ENCODE results near the gene ZNF205. TPM values are rescaled to one million over a fixed set of nuclear protein-coding genes. Genes with fewer than 3 reads are reported as not detected.
"Not testable (repeated sequence)": the region's sequence is repeated elsewhere in the genome, so short reads cannot be mapped to it uniquely, and the experiment has no call there.

The ZNF205 gene
- total RNA-seq, 1 experiment from 2014 or later, result 17.0 TPM

- POLR2A ChIA-PET, result interaction anchor here (0.7 to 1.0 kb wide), 3 partner anchors 9 to 19 kb away, joined by 3 to 4 read pairs (median 4); no protein-coding TSS in a partner anchor
Observed at GRCh38 chr16:3166505-3166886, 54.1 kb downstream of the ZNF205 start.

DNA sequence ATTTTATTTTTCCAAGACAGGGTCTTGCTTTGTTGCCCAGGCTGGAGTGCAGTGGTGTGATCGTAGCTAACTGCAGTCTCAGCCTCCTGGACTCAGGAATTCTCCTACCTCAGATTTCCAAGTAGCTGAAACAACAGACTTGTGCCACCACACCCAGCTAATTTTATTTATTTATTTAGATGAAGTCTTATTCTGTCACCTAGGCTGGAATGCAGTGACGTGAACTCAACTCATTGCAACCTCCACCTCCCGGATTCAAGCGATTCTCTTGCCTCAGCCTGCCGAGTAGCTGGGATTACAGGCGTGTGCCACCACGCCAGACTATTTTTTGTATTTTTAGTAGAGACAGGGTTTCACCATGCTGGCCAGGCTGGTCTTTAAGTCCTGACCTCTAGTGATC, 56.3 kb downstream of the ZNF205 start:
- H3K9ac ChIP-seq (ENCODE audit: low read length); H4K20me1 ChIP-seq (ENCODE audit: insufficient read depth); H3K36me3 ChIP-seq (ENCODE audit: control insufficient read depth in 1 of 2, insufficient read depth in 2 of 2, low read length in 2 of 2); H3K79me2 ChIP-seq (ENCODE audit: insufficient read depth, low read length); H3K9me2 ChIP-seq (ENCODE audit: insufficient read depth); DNase-seq (ENCODE audit: low read depth, low spot score); H3K4me3 ChIP-seq (replicated peaks in 1 of 2; ENCODE audit: low read depth in 1 of 2, low read length in 2 of 2); H3K9me3 ChIP-seq (ENCODE audit: control insufficient read depth in 1 of 2, insufficient read depth in 1 of 2, low read depth in 1 of 2, low read length in 2 of 2); ATAC-seq; H2AFZ ChIP-seq (ENCODE audit: low read depth, low read length, poor library complexity, severe bottlenecking); H3K4me2 ChIP-seq (ENCODE audit: low read length); H3K27me3 ChIP-seq (ENCODE audit: insufficient read depth, low read length); H3K27ac ChIP-seq (ENCODE audit: low read depth, low read length); BruUV-seq (replicated peaks): not testable (repeated sequence)
- intact Hi-C loops (cut with micrococcal nuclease), result loop anchor here (5.0 kb wide), 1 partner anchor 36 kb away; no protein-coding TSS in a partner anchor
- ChIA-PET RAD21 (ENCODE audit: low non-redundant PET in 1 of 2, low total read pairs in 2 of 2, uncharacterized antibody in 2 of 2, unreplicated experiment in 2 of 2) (interaction anchor here in 1 of 2 experiments (1.2 kb wide), 1 partner anchor 18 kb away, joined by 3 read pairs; no protein-coding TSS in a partner anchor), CTCF (interaction anchor here (1.5 to 1.9 kb wide), 2 partner anchors 37 to 39 kb away, joined by 4 to 7 read pairs; no protein-coding TSS in a partner anchor), POLR2A (interaction anchor here (1.2 to 1.5 kb wide), 2 partner anchors 11 to 16 kb away, joined by 3 read pairs; no protein-coding TSS in a partner anchor)
- peaks cover 18 to 34% of the 10 kb centered on the region in 2 experiments for H3K4me1 ChIP-seq (ENCODE audit: control insufficient read depth in 1 of 2, insufficient read depth in 2 of 2, low read length in 2 of 2)

More at GRCh38 chr16:3166505-3166886, 54.1 kb downstream of the ZNF205 start:
- Histone ChIP-seq H3K27ac (ENCODE audit: low read depth, low read length) (no peak overlapping the region), H4K20me1 (ENCODE audit: insufficient read depth) (no peaks in the 10 kb centered on the region), H3K9me3 (ENCODE audit: control insufficient read depth in 1 of 2, insufficient read depth in 1 of 2, low read depth in 1 of 2, low read length in 2 of 2) (no peaks in the 10 kb centered on the region), H3K79me2 (ENCODE audit: insufficient read depth, low read length) (no peaks in the 10 kb centered on the region), H3K4me1 (ENCODE audit: control insufficient read depth in 1 of 2, insufficient read depth in 2 of 2, low read length in 2 of 2) (peaks cover 11 to 34% of the 10 kb centered on the region in 2 experiments; a peak in 3 of 4 replicates), H3K9ac (ENCODE audit: low read length) (no peak overlapping the region), H2AFZ (ENCODE audit: low read depth, low read length, poor library complexity, severe bottlenecking) (no peak overlapping the region), H3K27me3 (ENCODE audit: insufficient read depth, low read length) (no peaks in the 10 kb centered on the region), H3K4me2 (ENCODE audit: low read length) (no peak overlapping the region), H3K36me3 (ENCODE audit: control insufficient read depth in 1 of 2, insufficient read depth in 2 of 2, low read length in 2 of 2) (no peaks in the 10 kb centered on the region), H3K4me3 (replicated peaks in 1 of 2; ENCODE audit: low read depth in 1 of 2, low read length in 2 of 2) (no peak overlapping the region), H3K9me2 (ENCODE audit: insufficient read depth) (no peaks in the 10 kb centered on the region)
- no TSS peak for BruUV-seq (replicated peaks)
- ChIA-PET CTCF (interaction anchor here (0.5 to 1.2 kb wide), 13 partner anchors 8 to 135 kb away, joined by 3 to 14 read pairs (median 4); partner anchors contain the start of genes OR1F1 and ZNF205), RAD21 (ENCODE audit: low non-redundant PET in 1 of 2, low total read pairs in 2 of 2, uncharacterized antibody in 2 of 2, unreplicated experiment in 2 of 2) (interaction anchor here in 1 of 2 experiments (1.0 kb wide), 1 partner anchor 16 kb away, joined by 4 read pairs; no protein-coding TSS in a partner anchor)
- ATAC-seq (no peak), DNase-seq (ENCODE audit: low read depth, low spot score) (no peak)
- intact Hi-C loops (cut with micrococcal nuclease), result loop anchor here (5.0 kb wide), 1 partner anchor 34 kb away; no protein-coding TSS in a partner anchor
- no peak for TF ChIP-seq SRF (IDR thresholded peaks at IDR 0.05; ENCODE audit: low read depth)

Other genes with a start within 250 kb of the ZNF205 start
- 33.7 TPM for gene FLYWCH2, start 229.4 kb upstream of the ZNF205 start, total RNA-seq (2021; ENCODE audit: unreplicated experiment)
- gene FLYWCH1, start 200.7 kb upstream of the ZNF205 start, total RNA-seq (2021; ENCODE audit: unreplicated experiment), result 66.6 TPM
- gene KREMEN2, start 148.3 kb upstream of the ZNF205 start, total RNA-seq (2021; ENCODE audit: unreplicated experiment), result 14.1 TPM
- 45.6 TPM for gene PAQR4, start 143.2 kb upstream of the ZNF205 start, total RNA-seq (2021; ENCODE audit: unreplicated experiment)
- gene PKMYT1, start 132.1 kb upstream of the ZNF205 start, total RNA-seq (2021; ENCODE audit: unreplicated experiment), result 104 TPM
- gene CLDN9, start 99.7 kb upstream of the ZNF205 start, total RNA-seq (2021; ENCODE audit: unreplicated experiment), result 0.76 TPM
- 0.49 TPM for gene CLDN6, start 94.4 kb upstream of the ZNF205 start, total RNA-seq (2021; ENCODE audit: unreplicated experiment)
- 188 TPM for gene TNFRSF12A, start 92.2 kb upstream of the ZNF205 start, total RNA-seq (2021; ENCODE audit: unreplicated experiment)
- gene HCFC1R1, start 88.6 kb upstream of the ZNF205 start, total RNA-seq (2021; ENCODE audit: unreplicated experiment), result 60.0 TPM
- gene THOC6, start 88.6 kb upstream of the ZNF205 start, total RNA-seq (2021; ENCODE audit: unreplicated experiment), result 62.9 TPM
- 21.3 TPM for gene BICDL2, start 75.6 kb upstream of the ZNF205 start, total RNA-seq (2021; ENCODE audit: unreplicated experiment)
- 2.5 TPM for gene MMP25, start 66.0 kb upstream of the ZNF205 start, total RNA-seq (2021; ENCODE audit: unreplicated experiment)
- 13.7 TPM for gene IL32, start 46.9 kb upstream of the ZNF205 start, total RNA-seq (2021; ENCODE audit: unreplicated experiment)
- 0.76 TPM for gene ZSCAN10, start 13.3 kb upstream of the ZNF205 start, total RNA-seq (2021; ENCODE audit: unreplicated experiment)
- gene ZNF213, start 22.4 kb downstream of the ZNF205 start, total RNA-seq (2021; ENCODE audit: unreplicated experiment), result 11.0 TPM
- gene OR1F1, start 75.6 kb downstream of the ZNF205 start, total RNA-seq (2021; ENCODE audit: unreplicated experiment), result not detected
- gene ZNF200, start 122.6 kb downstream of the ZNF205 start, total RNA-seq (2021; ENCODE audit: unreplicated experiment), result 8.8 TPM
- 0.15 TPM for gene MEFV, start 144.0 kb downstream of the ZNF205 start, total RNA-seq (2021; ENCODE audit: unreplicated experiment)
- 31.4 TPM for gene ZNF263, start 170.9 kb downstream of the ZNF205 start, total RNA-seq (2021; ENCODE audit: unreplicated experiment)
- 0.49 TPM for gene TIGD7, start 192.8 kb downstream of the ZNF205 start, total RNA-seq (2021; ENCODE audit: unreplicated experiment)
- 10.3 TPM for gene ZNF75A, start 192.9 kb downstream of the ZNF205 start, total RNA-seq (2021; ENCODE audit: unreplicated experiment)
- gene OR2C1, start 243.3 kb downstream of the ZNF205 start, total RNA-seq (2021; ENCODE audit: unreplicated experiment), result not detected